K562 (cell line): ENCODE data around the gene TBC1D17. TPM values are rescaled to one million over a fixed set of nuclear protein-coding genes. Genes with fewer than 3 reads are reported as not detected.

Experiments used
- ATAC-seq: fragments of 200-7000 bp; cut with Tn5 transposase; 3 replicates; pipeline ENCODE4 v1.9.1; 2020; ENCODE audit warnings: moderate library complexity
- BruUV-seq: library from RNA; stranded (reverse); fragments of 400-500 nt; replicated peaks from 2 replicates; lab custom pipeline; 2021; lab: Mats Ljungman, UMichigan
- CTCF ChIA-PET: fragments of 300-600 bp; formaldehyde crosslinking; extraction: SDS; loops from one replicate; lab custom pipeline; 2021; ENCODE audit warnings: low intra/inter-chr PET ratio; lab: Yijun Ruan, JAX
- POLR2A ChIA-PET: fragments of 300-600, 350-650 bp; sonication (Branson Sonifier 250); formaldehyde crosslinking; extraction: SDS; loops from one replicate; lab custom pipeline; 2021; ENCODE audit warnings: antibody characterized with exemption, inconsistent platforms; lab: Yijun Ruan, JAX
- DNase-seq, 4 experiments: peaks; one replicate each; pipeline versions ENCODE4 v3.0.0 to v3.0.0-alpha.2; 2011 to 2018; ENCODE audit warnings: low spot score in 3 of 4, mixed read lengths in 3 of 4; ENCODE audit errors: extremely low read depth in 1 of 4
- FAIRE-seq: peaks from 2 replicates; lab custom pipeline; 2011; peaks lifted over from hg19 to GRCh38; lab: Jason Lieb, UNC
- H2AFZ ChIP-seq: 2 replicates; pipeline ENCODE4 v1.6.0; 2011; ENCODE audit warnings: low read depth, low read length, control low read depth, inconsistent platforms
- H3K27ac ChIP-seq: fragments of 200-600 bp; 3 replicates; pipeline ENCODE4 v1.8.0; 2011; ENCODE audit warnings: low read depth, mild to moderate bottlenecking, control low read depth, inconsistent platforms, low read length, moderate library complexity, mixed read lengths; ENCODE audit errors: extremely low read depth
- H3K27me3 ChIP-seq, 2 experiments: fragments of 300-600 bp in 1 of 2; 2 replicates in 1 of 2; 3 replicates in 1 of 2; pipeline versions ENCODE4 v1.6.0 to v1.8.0; 2011; ENCODE audit warnings: inconsistent platforms in 2 of 2, low read length in 2 of 2, mild to moderate bottlenecking in 1 of 2, mixed read lengths in 1 of 2, moderate library complexity in 1 of 2; ENCODE audit not compliant: control insufficient read depth in 2 of 2, insufficient read depth in 2 of 2
- H3K36me3 ChIP-seq: fragments of 300-600 bp; 3 replicates; pipeline ENCODE4 v1.8.0; 2011; ENCODE audit warnings: mild to moderate bottlenecking, low read length, inconsistent platforms; ENCODE audit not compliant: control insufficient read depth, insufficient read depth
- H3K4me1 ChIP-seq, 2 experiments: fragments of 200-600 bp in 1 of 2; replicated peaks in 1 of 2; 2 replicates in 1 of 2; 3 replicates in 1 of 2; pipeline versions ENCODE4 v1.5.1 to v1.8.0; 2011; ENCODE audit warnings: inconsistent platforms in 2 of 2, low read length in 2 of 2, mild to moderate bottlenecking in 1 of 2, mixed read lengths in 1 of 2, moderate library complexity in 1 of 2; ENCODE audit not compliant: control insufficient read depth in 2 of 2, insufficient read depth in 2 of 2
- H3K4me2 ChIP-seq: 2 replicates; pipeline ENCODE4 v1.6.1; 2011; ENCODE audit warnings: low read length, control low read depth, inconsistent platforms, mixed read lengths; ENCODE audit not compliant: insufficient read depth
- H3K4me3 ChIP-seq: fragments of 200-600 bp; sonication (generic), shearing (Covaris generic); 2 replicates; pipeline ENCODE4 v1.5.1; 2016; ENCODE audit warnings: control low read depth, inconsistent platforms
- H3K79me2 ChIP-seq: fragments of 200-600 bp; 3 replicates; pipeline ENCODE4 v1.8.0; 2011; ENCODE audit warnings: low read length, inconsistent platforms; ENCODE audit not compliant: control insufficient read depth, insufficient read depth
- H3K9ac ChIP-seq, 2 experiments: 2 replicates each; pipeline versions ENCODE4 v1.6.0 to v1.6.1; 2011; ENCODE audit warnings: low read depth in 2 of 2, low read length in 2 of 2, control low read depth in 1 of 2, inconsistent platforms in 1 of 2, mild to moderate bottlenecking in 1 of 2, mixed read lengths in 1 of 2; ENCODE audit not compliant: insufficient read depth in 1 of 2
- H3K9me1 ChIP-seq: one replicate; pipeline ENCODE4 v1.6.0; 2011; ENCODE audit warnings: inconsistent platforms, mild to moderate bottlenecking, low read length, moderate library complexity; ENCODE audit not compliant: control insufficient read depth, insufficient read depth
- H3K9me3 ChIP-seq: replicated peaks from 2 replicates; pipeline ENCODE4 v1.5.1; 2011; ENCODE audit warnings: low read depth, low read length, inconsistent platforms; ENCODE audit not compliant: control insufficient read depth, insufficient read depth
- H4K20me1 ChIP-seq: replicated peaks from 2 replicates; pipeline ENCODE4 v1.6.1; 2011; ENCODE audit warnings: low read length, inconsistent platforms, mixed read lengths; ENCODE audit not compliant: control insufficient read depth, insufficient read depth
- MGA ChIP-seq: fragments of 450-650 bp; IDR thresholded peaks from 2 replicates; pipeline ENCODE4 v1.6.1; 2016; ENCODE audit warnings: mild to moderate bottlenecking, moderate library complexity
- RBM39 ChIP-seq: fragments of 200-400 bp; formaldehyde crosslinking; optimal IDR thresholded peaks from 2 replicates; pipeline ENCODE3; 2018; ENCODE audit warnings: low read depth, low read length
- ZBTB26 ChIP-seq: fragments of 450-650 bp; formaldehyde crosslinking; IDR thresholded peaks from 2 replicates; pipeline ENCODE4 v1.4.0; 2022; ENCODE audit warnings: missing genetic modification characterization
- WGBS: fragments of 100-300 bp; shearing (Covaris generic); methylation state at CpG from one replicate; pipeline ENCODE4 v1.1.6; 2016; ENCODE audit warnings: low coverage, mixed read lengths; ENCODE audit not compliant: insufficient coverage; ENCODE audit errors: missing lambda C conversion rate; 5-methylcytosine and 5-hydroxymethylcytosine counted together
- in situ Hi-C: fragments of 300-500 bp; cut with MboI; formaldehyde crosslinking; loops from 4 replicates; pipeline ENCODE4 v1.15.0; 2018; ENCODE audit warnings: inconsistent platforms, mixed read lengths
- intact Hi-C: fragments of 100-400 bp; cut with micrococcal nuclease; formaldehyde crosslinking; loops from 2 replicates; pipeline ENCODE4 v1.14.2; 2022
- polyA plus RNA-seq, 8 experiments: library from polyadenylated mRNA; depleted of rRNA in 4 of 8; stranded (reverse) in 5 of 8; unstranded in 3 of 8; fragments of >200 nt; fragmentation: Nextera tagmentation in 2 of 8; fragmentation: Illumina TruSeq in 1 of 8; extraction: Ambion mirVana in 2 of 8; extraction: Trizol in 1 of 8; gene quantifications; 2 replicates each; pipeline versions ENCODE4 v1.2.1 to v1.2.3, GENCODE V29; 2011 to 2014; ENCODE audit warnings: inconsistent platforms in 1 of 8, missing spikeins in 1 of 8
- total RNA-seq, 7 experiments: library from RNA; depleted of rRNA in 6 of 7; stranded (reverse); fragments of >200 nt in 6 of 7; fragmentation: Illumina TruSeq in 2 of 7; extraction: Trizol in 2 of 7; gene quantifications; 2 replicates each; pipeline versions ENCODE4 v1.2.1 to v1.2.3, GENCODE V29; 2011 to 2021; ENCODE audit warnings: low replicate concordance in 1 of 7

Gene TBC1D17
- total and polyA plus RNA-seq, 9 of the 15 experiments (the other 6 are each of a cell fraction or from before 2014, with no cell fraction given) = 0.42 to 16.0 (median 3.8) TPM

GRCh38 chr19:49877879-49878743 lies 609 bp downstream of the TBC1D17 start:
- TSS peak; percentile 60 for BruUV-seq
- Histone ChIP-seq H3K79me2 (peaks cover 35% of the 10 kb centered on the region), H3K9me3 (no peaks in the 10 kb centered on the region), H4K20me1 (no peaks in the 10 kb centered on the region), H3K9me1 (no peaks in the 10 kb centered on the region), H3K9ac (peak overlapping the region; percentile 98 to 99), H3K4me3 (peak overlapping the region; percentile 84), H2AFZ (peak overlapping the region; percentile 97), H3K36me3 (peaks cover 57% of the 10 kb centered on the region; the same call in 2 of the 3 replicates), H3K27me3 (no peaks in the 10 kb centered on the region), H3K4me2 (peak overlapping the region; percentile 99), H3K27ac (peak overlapping the region; percentile 99), H3K4me1 (peaks cover 9 to 74% of the 10 kb centered on the region in 2 experiments; a peak in 4 of 5 replicates)
- peak; percentile 86 for ATAC-seq
- DNase-seq = peak; percentile 93 to 99 (median 96)
- in situ Hi-C loops (loop anchor here (10.0 kb wide), 1 partner anchor 383 kb away; the partner anchor contains the start of gene RPS11), intact Hi-C loops (loop anchor here (1.0 to 10.0 kb wide), 2 partner anchors 9 to 163 kb away; no protein-coding TSS in a partner anchor)
- POLR2A ChIA-PET = interaction anchor here (0.7 to 1.0 kb wide), 2 partner anchors 9 to 322 kb away, joined by 3 read pairs; no protein-coding TSS in a partner anchor
- no peak for FAIRE-seq
- CTCF ChIA-PET = no interaction called here
- WGBS = 17% methylated on average over 23 of the region's 41 CpGs
- no peak for TF ChIP-seq MGA
- 0 out of 2 replicates have a peak, but pooled peaks have one; percentile 27 for TF ChIP-seq ZBTB26
- TF ChIP-seq RBM39 = no peak
